CD4-positive, alpha-beta T cell treated with Interleukin-1 beta for 1 hour (primary cell): Measurements from ENCODE around the gene ACACA.
"Not testable (repeated sequence)": the region's sequence is repeated elsewhere in the genome, so short reads cannot be mapped to it uniquely, and the experiment has no call there.

Experiments used
- DNase-seq, 2 donors: peaks; one replicate each; pipeline ENCODE4 v3.0.0-alpha.2; 2020 to 2022

ACACA gene

DNA sequence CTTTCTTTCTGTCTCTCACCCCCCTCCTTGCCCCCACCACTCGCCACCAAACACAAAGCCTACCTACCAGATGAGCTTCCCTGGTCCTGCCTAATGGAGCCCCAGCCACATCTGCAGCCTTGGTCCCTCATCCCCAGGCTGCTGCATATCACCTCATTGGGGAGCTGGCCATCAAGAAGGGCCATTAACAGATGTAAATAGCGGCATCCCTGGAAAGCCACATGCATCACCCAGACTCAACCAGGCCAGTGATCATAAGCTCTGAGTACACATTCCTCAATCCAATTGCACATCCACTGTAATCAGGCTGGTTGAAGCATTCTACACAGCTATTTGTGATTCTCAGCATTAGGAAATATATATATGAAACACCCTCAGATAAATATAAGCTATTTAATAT, 242.6 kb downstream of the ACACA start:
- DNase-seq: no peak

DNA sequence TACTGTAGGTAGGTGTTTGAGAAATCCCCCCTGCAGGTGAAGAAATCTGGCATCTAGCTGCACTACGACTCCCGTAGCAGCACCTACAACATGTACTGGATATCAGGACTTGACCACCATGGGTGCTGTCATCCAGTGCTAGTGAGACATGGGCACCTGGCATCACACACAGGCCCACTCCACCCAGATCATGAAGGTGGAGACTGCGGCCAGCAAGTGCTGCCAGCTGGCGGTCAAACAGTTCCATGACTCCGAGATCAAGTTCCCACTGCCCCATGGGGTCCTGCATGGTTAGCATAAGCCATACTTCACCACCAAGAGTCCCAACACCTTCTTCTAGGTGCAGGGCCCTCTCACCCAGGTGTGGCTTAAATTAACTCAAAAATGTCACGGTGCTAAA, 243.8 kb downstream of the ACACA start:
- no peak for DNase-seq

DNA sequence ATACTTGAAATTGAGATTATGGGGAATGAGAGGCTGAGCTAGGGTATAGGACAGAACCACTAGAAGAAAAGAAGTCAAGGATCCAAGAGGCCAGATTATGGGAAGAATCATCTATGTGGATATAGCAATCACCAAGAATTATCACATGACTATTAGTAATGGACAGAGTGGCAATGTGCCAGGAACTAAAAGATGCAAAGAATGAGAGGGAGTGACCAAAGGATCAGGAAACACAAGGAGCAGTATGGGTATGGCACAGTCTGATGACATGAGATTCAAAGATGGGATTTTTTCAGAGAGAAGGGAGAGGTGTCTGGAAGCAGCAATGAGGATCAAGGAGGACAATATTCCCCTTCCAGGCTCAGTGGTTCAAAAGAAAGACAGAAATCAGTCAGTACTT, 245.7 kb downstream of the ACACA start:
- DNase-seq: no peak

DNA sequence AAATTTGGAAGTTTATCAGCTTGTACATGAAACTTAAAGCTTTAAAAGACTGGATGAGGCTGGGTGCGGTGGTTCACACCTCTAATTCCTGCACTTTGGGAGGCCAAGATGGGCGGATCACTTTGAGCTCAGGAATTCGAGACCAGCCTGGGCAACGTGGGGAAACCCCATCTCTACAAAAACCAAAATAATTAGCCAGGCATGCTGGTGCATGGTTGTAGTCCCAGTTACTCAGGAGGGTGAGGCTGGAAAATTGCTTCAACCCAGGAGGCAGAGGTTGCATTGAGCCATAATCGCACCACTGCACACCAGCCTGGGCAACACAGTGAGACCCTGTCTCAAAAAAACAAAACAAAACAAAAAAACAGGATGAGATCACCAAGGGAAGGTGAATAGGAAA, 248.3 kb downstream of the ACACA start:
- DNase-seq: no peak

DNA sequence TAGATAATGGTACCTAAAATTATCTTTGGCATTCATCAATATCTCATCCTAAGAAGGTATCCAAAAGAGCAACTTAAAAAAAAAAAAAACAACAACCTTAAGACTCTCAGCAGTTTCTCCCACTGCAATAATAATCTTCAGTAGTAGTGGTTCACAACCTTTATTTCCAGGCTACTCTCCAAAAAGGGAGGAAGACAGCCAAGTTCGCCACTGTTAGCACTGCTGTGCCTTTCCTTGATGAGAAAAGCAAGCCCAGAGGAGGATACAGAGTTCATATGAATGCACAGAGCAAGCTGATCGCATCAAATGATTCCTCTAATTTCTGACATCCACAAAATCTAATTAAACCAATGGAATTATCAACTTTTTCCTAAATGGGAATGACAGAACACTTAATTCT, 258.5 kb downstream of the ACACA start:
- no peak for DNase-seq

DNA sequence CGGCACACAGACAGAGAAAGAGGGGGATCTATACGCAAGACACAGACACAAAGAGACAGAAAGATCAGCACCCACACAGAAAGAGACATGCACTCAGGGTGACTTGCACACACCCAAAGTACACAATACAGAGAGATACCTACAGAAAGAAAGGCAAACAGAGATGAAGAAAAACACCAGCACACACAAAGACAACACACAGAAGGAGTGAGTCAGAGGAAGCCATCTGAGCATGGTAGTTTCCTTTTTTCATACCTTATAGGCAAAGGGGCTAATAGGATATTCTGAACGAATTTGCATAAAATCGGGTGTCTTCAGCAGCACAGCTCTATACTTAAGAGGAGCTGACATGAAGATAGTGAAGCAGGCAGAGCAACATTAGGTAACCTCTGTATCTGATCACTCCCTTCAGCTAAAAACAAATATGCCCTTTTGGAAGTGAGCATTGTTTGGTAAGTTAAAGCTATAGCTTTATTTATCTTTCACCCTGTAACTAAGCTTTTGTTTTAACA, 259.3 kb downstream of the ACACA start:
- DNase-seq: no peak

DNA sequence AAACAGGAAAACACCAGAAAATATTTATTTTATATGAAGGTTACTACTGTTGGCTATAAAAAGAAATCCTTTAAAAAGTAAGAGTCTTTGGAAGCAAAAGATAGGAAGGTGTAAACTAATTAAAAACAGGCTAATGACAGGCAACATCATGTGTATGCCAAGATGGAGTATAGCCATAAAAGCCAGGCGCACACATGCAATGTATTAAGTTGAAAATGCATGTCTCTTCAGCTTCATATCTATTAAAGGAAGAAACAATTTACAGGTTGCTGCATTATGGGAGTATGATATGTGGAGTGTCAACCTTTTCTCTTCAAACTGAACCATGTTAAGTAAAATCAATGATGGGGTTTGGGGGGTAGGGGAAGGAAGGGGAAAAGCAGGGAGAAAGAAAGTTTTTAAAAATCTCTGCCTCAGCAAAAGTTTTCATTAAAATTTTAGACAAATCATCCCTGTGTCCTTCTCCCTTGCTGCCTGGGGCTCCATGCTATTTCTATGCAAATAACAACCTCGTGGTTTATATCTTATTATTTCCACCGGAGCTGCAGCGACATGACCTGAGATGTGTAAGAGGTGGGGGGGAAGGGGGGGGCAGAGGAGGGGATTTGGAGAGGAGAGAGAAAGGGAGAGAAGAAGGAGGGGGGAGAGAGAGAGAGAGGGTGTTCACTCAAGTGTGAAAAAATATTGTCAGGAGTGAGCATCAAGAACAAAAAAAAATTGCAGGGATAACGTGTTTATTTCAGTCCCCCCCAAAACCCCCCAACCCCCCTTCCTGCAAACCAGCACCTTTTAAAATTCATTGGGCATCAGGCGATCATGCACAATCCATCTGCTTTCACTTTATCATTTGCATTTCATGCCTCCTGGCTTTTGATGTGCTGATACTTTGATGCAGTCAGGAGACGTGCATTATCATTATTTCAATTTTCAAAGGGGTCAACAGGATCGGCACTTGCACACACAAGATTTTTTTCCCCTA, 260.3 kb downstream of the ACACA start:
- DNase-seq: no peak

DNA sequence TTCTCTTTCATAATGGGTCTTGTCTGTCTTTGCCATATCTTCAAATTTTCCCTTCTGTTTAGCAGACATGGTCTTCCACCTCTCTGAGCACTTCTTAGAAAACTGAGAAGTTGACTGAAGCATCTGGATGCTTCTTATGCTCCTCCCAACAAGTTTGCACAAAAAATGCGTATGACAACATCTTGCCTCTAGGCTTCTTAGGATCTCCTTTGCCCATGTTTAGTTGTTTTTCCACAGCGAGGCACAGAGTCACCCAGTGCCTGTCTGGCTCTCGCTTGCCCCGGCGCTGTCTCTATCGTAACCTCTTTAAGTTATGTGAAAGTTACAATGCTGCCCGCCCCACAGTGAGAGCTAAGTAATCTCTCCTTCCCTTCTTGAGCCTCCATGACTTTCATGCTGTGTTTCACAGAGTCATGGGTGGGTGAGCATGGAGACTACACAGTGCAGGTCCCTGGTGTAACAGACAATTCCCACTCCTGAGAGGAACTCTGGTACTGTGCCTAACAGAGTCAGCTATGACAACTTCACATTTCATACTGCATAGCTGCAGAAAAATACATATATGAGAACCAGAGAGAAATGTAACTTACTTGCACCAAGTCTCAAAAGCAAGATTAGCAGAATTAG, 262.4 kb downstream of the ACACA start:
- no peak for DNase-seq

DNA sequence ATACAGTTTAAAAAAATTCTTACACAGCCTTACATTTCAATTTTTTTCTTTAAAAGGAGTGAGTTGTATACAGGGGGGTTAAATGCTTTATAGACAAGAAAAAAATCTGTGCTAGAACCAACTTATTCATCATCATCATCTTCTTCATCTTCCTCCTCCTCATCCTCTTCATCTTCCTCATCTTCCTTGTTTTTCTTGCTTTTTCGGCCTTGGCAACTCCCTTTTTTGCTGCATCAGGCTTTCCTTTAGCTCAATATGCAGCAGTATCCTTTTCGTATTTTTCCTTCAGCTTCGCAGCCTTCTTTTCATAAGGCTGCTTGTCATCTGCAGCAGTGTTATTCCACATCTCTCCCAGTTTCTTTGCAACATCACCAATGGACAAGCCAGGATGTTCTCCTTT, 263.1 kb downstream of the ACACA start:
- DNase-seq: not testable (repeated sequence)

DNA sequence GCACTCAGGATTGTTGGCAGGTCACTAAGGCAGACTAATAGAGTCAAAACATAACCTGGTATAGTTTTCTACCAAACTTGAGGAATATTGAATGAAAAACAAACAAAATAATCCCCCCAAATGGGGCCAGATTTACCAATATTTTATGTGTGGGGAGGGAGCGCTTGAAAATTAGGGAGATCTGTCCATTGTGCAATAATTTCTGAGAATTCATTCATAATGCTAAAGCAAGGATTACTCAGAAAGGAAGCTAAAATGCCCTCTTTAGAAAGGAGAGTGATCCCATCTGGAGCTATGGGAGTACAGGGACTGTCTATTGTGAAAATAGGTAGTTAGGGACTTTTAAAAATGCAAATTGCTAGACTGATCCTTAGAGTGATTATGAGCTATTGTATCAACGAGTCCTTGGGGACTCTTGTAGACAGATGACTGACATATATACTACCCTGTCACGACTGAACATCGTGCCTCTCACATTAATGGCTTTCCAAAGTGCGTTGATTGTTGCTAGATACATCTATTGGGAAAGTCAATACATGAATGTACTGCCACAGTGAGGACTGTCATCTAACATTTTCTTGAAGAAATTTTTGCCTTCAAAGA, 264.2 kb downstream of the ACACA start:
- no peak for DNase-seq

DNA sequence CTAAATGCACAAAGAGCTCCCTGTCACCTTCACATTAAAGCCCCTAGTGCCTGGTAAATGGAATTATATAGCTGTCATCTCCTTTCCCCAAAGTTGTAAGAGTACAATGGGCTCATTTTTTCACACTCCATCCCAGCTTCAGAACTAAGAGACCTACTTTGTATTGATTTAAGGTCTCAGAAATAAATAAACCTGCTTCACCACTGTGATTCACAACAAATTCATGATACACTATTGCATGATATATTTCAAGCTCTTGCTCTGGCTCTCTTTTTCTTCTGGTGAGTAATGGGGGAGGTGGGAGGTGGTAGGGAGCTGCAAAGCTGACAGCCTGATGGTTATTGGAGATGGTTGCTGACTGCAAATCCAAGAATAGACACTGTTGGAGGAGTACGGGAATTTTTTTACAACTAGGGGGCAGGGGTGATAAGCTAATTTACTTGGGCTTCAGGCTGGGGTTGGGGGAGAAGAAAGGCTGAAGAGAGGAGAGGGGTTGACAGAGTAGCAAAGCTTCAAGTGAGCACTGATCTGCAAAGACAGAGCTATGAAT, 268.0 kb downstream of the ACACA start:
- no peak for DNase-seq

DNA sequence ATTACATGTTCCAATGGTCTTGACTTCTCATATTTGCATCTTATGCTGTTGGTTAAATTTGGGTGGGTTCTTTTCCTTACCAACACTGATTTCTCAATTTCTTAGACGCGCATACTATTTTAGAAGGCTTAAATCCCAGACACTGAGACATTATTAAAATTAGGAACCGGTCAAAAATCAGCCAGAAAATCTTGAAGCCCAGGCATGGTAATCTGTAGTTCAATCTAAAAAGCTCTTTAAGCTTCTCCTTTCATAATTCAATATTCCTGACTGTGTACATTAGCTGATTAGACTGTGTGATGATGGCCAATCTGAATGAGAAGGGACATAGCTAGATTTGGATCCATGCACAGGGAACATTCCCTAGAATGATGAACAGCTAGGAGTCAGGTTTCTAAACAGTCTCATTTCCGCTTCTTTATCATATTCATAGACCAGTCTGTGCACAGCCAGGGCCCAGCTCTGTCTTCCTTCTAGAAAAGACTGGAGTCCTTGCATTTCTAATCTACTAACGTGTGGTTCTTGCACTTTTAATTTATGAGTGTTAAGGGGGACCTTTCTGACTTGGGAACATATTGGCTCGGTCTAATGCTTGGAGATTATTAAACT, 268.6 kb downstream of the ACACA start:
- DNase-seq: no peak

DNA sequence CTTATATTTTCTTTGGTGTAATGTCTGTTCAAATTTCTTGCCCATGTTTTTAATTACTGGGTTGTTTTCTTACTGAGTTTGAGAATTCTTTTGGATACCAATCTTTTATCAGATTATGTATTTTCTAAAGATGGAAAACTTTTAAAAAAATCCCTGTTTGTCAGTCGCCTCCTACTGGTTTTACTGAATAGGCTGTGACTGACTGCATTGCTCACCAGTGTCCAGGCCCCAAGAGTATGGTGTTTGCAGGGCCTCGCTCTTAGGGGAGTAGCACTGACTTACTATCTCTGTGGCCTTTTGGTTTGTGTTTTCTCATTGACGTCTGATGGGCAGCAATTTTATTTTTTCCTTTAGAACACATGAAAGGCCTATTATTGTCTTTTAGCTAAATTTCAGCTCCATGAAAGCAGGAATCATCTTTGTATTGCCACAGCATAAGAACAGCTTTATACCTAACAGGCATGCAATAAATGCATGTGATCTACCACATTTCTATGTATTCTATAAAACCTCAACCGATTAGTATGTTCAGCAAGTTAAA, 269.5 kb downstream of the ACACA start:
- no peak for DNase-seq

DNA sequence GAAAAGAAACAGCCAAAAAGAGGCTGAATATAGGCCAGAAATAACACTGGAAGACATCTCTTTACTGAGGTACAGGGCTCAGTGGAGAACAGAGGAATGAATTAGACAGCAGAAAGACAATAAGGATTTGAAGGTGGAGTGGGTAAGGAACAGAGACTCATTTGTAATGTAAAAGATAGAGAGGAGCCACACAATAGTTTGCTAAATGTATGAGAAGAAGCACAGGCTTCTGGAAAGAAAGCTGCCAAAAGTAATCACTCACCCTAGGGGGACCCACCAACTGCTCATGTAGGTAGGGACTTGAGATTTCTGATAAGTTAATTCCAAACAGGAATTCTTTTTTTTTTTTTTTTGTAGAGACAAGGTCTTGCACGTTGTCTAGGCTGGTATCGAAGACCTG, 271.1 kb downstream of the ACACA start:
- no peak for DNase-seq

DNA sequence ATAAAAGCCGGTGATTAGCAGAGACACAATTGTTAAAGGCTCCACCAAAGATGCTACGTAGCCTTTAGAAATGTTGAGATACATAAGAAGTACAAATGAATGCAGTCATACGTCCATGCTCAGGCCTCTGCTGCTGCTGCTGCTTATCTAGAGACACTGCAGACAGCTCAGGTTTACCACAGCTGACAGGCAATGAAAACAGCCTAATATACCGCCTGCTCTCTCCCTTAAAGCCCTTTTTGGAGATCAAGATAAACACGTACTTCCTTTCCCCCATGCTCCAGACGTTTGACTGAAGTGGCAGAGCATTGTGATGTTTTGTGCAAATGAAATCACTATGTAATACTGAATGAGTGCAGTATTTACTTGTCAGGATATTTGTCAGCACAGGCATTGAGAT, 272.6 kb downstream of the ACACA start:
- DNase-seq: no peak

DNA sequence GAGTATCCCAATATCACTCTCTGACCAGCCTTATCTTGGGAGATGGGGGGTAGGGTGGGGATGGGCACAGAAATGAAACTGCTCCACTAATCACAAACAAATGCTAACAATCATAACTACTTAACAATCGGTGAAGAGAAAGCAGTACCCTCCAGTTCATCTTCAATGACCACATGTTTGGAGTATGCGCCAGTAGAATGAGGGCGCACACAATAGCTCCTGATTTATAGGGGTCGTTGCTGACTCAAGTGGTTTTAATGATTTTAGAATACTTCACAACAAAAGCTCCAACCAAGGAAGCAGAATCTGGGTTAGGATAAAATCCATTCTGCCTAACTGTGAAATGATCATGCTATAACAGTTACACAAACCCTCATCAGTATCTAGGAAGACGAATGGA, 273.5 kb downstream of the ACACA start:
- no peak for DNase-seq

DNA sequence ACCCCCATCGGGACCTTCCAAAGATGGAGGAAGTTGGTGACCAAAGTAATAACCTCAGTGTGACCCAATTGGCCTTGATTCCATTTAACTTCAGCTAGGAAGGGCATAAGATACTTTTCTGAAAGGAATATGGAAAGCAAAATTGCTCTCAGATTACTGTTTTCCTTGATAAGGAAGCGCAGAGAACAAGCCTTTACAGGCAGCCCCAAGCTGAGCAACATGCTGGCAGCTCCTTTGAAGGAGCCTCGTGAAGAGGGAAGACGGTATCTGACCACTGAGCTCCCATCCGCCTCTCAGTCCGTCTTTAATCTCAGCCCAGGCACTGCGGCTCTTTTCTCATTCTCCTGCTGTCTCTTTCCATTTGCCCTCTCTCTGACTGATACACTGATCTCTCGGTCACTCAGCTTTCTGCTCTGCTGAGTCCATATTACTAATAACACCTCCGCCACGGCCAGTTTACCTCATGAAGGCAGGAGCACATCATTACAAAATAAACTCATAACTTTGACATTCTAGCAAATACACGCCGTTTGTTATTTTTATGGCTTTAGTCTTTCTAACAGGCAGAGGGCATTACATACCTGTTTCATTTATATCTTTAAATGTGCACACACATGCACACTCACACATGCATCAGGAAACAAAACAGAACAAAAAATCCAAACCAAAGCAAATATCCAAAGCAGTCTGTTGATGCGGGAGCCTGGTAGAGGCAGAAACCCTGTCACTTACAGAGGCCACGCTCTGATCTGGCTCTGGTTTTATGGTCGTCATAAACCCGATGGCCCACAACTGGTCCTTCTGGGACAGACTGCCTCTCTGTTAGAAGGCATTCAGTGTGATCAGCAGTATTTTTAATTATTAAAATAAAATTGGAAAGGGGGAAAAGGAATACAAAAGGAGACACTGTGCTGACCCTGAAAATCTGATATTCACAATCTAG, 274.7 kb downstream of the ACACA start:
- no peak for DNase-seq

DNA sequence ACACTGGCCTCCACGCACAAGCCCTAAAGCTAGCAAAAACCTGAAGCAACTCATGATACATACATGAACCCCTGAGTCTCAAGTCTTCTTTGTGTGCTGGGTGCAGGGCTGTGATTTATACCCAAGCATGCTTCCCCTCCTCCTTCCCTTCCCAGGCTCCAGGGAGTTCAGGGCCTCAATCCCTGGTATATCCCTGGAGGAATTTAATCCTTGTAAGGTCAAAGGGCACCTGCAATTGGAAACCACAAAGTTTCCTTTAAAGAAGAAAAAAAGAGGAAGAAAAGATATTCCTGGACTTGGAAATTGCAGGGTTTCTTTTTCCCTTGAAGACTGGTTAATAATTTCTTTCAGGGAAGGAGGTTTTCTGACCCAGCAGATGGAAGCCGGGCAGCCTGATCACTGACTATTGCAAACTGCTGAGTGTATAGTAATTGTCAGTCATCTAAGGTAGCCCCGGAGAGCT, 275.6 kb downstream of the ACACA start:
- DNase-seq: no peak

DNA sequence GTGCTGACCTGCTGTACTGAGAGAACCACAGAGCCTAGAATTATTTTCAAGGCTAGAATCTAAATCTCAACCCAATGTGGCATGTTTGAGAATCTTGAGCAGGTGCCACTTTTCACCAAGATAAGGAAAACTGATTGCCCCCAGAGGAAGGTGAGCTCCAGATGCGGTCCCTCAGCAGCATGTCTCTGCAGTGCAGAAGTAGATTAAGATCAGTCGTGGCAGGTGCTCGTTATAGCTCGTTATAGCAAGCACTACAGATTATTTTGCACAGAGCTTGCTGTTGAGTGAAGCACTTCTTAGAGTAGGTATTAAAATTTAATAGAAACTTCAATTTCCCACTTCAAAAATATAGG, 281.8 kb downstream of the ACACA start:
- DNase-seq: no peak

DNA sequence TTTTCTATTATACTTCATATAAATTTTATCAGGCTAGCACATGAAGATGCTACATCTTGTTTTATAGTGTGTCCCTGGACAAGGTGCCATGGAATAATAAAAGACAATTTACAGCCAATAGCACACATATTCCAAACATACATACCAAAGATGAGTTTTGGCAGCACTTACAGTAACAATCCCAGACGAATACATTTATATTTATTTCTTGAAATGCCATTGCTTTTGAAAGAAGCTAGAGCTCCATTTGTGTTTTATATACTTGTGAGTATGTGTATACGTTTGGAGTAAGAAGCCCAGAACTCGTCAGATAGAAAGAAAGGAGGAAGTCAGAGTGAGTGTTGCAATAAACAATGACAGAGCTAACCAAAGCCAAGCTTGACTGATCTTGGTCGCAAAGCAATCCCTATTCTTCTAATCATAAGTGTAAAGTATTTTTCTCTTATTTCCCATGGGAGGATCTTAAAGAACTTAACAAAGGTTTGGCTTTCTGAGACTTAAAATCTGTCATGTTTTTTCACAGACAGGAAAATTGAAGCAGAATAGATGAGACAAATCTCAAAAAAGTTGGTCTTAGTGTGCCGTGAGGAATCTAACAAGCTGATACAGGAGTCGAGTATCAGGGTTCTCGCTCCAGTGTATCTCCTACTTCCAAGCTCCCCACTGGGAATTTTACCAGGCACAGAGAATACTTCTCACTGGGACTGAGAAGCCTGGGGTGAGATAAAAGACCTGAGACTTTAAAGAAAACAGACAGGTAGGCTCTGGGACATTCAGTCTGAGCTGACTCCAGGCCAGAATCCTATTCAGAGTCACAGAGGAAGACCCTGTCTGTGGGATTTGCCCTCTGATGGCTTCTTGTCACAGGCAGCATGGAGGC, 282.5 kb downstream of the ACACA start:
- DNase-seq: no peak

DNA sequence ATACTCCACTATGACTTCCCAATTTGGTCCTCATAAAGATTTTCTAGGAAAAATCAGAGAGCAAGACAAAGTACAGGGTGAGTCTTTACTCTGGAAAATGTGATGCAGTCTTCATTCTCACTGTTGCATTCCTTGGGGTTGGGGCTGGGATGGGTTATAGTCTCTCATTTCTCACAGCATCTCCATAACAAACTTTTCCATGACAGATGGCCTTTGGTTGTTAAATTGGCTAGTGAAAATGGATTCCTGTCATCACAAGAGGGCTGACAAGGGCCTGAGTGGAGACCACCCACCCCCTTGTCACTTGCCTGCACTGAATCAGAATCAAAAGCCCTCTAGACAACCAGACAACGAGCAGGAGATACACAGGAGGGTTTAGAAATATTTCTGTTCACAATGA, 283.2 kb downstream of the ACACA start:
- DNase-seq: no peak
